HepG2 (cell line): ENCODE results near the gene CAMK1. TPM values are rescaled to one million over a fixed set of nuclear protein-coding genes. Genes with fewer than 3 reads are reported as not detected.

Source experiments
- DNMT3B ChIP-seq: conservative IDR thresholded peaks from 2 replicates; pipeline ENCODE4 v1.6.1; 2016; ENCODE audit warnings: missing biosample characterization, control low read depth
- GATAD1 ChIP-seq: IDR thresholded peaks from 2 replicates; pipeline ENCODE4 v1.6.1; 2016; ENCODE audit warnings: missing genetic modification reagents, missing compliant biosample characterization
- HMG20B ChIP-seq: conservative IDR thresholded peaks from 2 replicates; pipeline ENCODE4 v1.6.1; 2016; ENCODE audit warnings: missing genetic modification reagents, missing compliant biosample characterization
- KDM6A ChIP-seq: IDR thresholded peaks from 2 replicates; pipeline ENCODE4 v1.6.1; 2016; ENCODE audit warnings: low read depth
- MBNL3 ChIP-seq: fragments of 250-450 bp; sonication (Bioruptor Pico); conservative IDR thresholded peaks from 2 replicates; pipeline ENCODE4 v1.8.0; 2022; ENCODE audit warnings: mild to moderate bottlenecking, inconsistent platforms
- MIER2 ChIP-seq: IDR thresholded peaks from 2 replicates; pipeline ENCODE4 v1.6.1; 2016; ENCODE audit warnings: missing biosample characterization, missing genetic modification reagents
- POLR2AphosphoS2 ChIP-seq: IDR thresholded peaks from 2 replicates; pipeline ENCODE4 v1.6.1; 2011; ENCODE audit warnings: low read depth, low read length, improper control_type of control experiment
- RELA ChIP-seq: sonication (generic); formaldehyde crosslinking; IDR thresholded peaks from 2 replicates; pipeline ENCODE4 v1.4.0; 2020; ENCODE audit warnings: missing genetic modification reagents
- RFX5 ChIP-seq: IDR thresholded peaks from 2 replicates; pipeline ENCODE4 v1.6.1; 2011; ENCODE audit warnings: low read depth, low read length, improper control_type of control experiment
- SRSF4 ChIP-seq: fragments of 200-400 bp; formaldehyde crosslinking; IDR thresholded peaks from one replicate; pipeline ENCODE4 v1.6.1; 2018; ENCODE audit warnings: mild to moderate bottlenecking, low read depth, low read length, moderate library complexity; ENCODE audit not compliant: poor library complexity, severe bottlenecking
- TEAD3 ChIP-seq: optimal IDR thresholded peaks from 2 replicates; pipeline ENCODE3; 2016; ENCODE audit warnings: borderline replicate concordance
- TOE1 ChIP-seq: sonication (generic); formaldehyde crosslinking; IDR thresholded peaks from 2 replicates; pipeline ENCODE4 v1.4.0; 2020; ENCODE audit warnings: mild to moderate bottlenecking, missing genetic modification reagents
- WIZ ChIP-seq: sonication (generic); formaldehyde crosslinking; IDR thresholded peaks from 2 replicates; pipeline ENCODE4 v1.5.1; 2020; ENCODE audit warnings: mild to moderate bottlenecking, missing genetic modification reagents
- ZNF205 ChIP-seq: IDR thresholded peaks from 2 replicates; pipeline ENCODE4 v1.6.1; 2018; ENCODE audit warnings: missing biosample characterization, missing genetic modification reagents
- ZNF383 ChIP-seq: sonication (generic); formaldehyde crosslinking; IDR thresholded peaks from 2 replicates; pipeline ENCODE4 v1.4.0; 2020; ENCODE audit warnings: missing genetic modification reagents, mild to moderate bottlenecking, borderline replicate concordance
- ZNF510 ChIP-seq: sonication (generic); formaldehyde crosslinking; IDR thresholded peaks from 2 replicates; pipeline ENCODE4 v1.4.0; 2020; ENCODE audit warnings: low read depth, mild to moderate bottlenecking, missing genetic modification reagents
- ZNF562 ChIP-seq: sonication (generic); formaldehyde crosslinking; IDR thresholded peaks from 2 replicates; pipeline ENCODE4 v1.8.0; 2022; ENCODE audit warnings: missing genetic modification reagents, borderline replicate concordance
- ZNF652 ChIP-seq: IDR thresholded peaks from 2 replicates; pipeline ENCODE4 v1.6.1; 2016; ENCODE audit warnings: low read depth, borderline replicate concordance
- ZNF792 ChIP-seq: IDR thresholded peaks from 2 replicates; pipeline ENCODE4 v1.6.1; 2016
- polyA plus RNA-seq, 8 experiments: library from polyadenylated mRNA; depleted of rRNA in 3 of 8; stranded (reverse) in 7 of 8; unstranded in 1 of 8; fragments of >200 nt; fragmentation: Illumina TruSeq in 4 of 8; extraction: Trizol in 4 of 8; gene quantifications; 2 replicates each; pipeline versions ENCODE4 v1.2.1 to v1.2.3, GENCODE V29; 2011 to 2016; ENCODE audit warnings: low read depth in 4 of 8, missing spikeins in 1 of 8, mixed read lengths in 1 of 8; ENCODE audit not compliant: insufficient read depth in 1 of 8
- total RNA-seq, 5 experiments: library from RNA; depleted of rRNA; stranded (reverse); fragments of >200 nt; fragmentation: Illumina TruSeq; extraction: Trizol; gene quantifications; 2 replicates each; pipeline ENCODE4 v1.2.3, GENCODE V29; 2016; ENCODE audit warnings: low read depth in 1 of 5
- TF ChIP-seq, protein P1 (sequence below): sonication (generic); formaldehyde crosslinking; IDR thresholded peaks from 2 replicates; pipeline ENCODE4 v1.4.0; 2020; ENCODE audit warnings: mild to moderate bottlenecking, missing genetic modification reagents
- TF ChIP-seq, protein P2 (sequence below): sonication (generic); formaldehyde crosslinking; conservative IDR thresholded peaks from 2 replicates; pipeline ENCODE4 v1.8.0; 2022; ENCODE audit warnings: low read depth, missing genetic modification reagents

Gene CAMK1
- total and polyA plus RNA-seq, 2 of the 13 experiments (the other 11 are each of a cell fraction or from before 2014, with no cell fraction given): 26.4 to 53.3 TPM

DNA sequence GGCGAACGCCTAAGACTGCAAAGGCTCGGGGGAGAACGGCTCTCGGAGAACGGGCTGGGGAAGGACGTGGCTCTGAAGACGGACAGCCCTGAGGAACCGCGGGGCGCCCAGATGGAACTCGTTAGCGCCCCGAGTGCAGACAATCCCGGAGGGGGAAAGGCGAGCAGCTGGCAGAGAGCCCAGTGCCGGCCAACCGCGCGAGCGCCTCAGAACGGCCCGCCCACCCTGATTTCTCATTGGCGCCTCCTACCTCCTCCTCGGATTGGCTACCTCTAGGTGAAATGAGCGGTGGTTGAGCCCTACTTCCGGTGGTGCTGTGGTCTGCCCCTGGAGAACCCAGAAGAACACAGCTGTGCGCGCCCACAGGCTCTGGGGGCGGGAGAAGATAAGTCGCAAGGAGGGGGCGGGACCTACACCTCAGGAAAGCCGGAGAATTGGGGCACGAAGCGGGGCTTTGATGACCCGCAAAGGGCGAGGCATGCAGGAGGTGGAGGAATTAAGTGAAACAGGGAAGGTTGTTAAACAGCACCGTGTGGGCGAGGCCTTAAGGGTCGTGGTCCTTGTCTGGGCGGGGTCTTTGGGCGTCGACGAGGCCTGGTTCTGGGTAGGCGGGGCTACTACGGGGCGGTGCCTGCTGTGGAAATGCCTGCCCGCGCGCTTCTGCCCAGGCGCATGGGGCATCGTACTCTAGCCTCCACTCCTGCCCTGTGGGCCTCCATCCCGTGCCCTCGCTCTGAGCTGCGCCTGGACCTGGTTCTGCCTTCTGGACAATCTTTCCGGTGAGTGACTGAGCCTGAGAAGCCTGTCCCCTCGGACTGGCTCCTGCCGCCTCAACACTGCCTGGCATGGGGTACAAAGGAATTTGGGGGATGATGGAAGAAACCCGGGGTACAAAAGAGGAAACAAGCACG, 19.8 kb downstream of the CAMK1 start, which contains the start of gene OGG1 (continued):
- TF ChIP-seq, protein P1, sequence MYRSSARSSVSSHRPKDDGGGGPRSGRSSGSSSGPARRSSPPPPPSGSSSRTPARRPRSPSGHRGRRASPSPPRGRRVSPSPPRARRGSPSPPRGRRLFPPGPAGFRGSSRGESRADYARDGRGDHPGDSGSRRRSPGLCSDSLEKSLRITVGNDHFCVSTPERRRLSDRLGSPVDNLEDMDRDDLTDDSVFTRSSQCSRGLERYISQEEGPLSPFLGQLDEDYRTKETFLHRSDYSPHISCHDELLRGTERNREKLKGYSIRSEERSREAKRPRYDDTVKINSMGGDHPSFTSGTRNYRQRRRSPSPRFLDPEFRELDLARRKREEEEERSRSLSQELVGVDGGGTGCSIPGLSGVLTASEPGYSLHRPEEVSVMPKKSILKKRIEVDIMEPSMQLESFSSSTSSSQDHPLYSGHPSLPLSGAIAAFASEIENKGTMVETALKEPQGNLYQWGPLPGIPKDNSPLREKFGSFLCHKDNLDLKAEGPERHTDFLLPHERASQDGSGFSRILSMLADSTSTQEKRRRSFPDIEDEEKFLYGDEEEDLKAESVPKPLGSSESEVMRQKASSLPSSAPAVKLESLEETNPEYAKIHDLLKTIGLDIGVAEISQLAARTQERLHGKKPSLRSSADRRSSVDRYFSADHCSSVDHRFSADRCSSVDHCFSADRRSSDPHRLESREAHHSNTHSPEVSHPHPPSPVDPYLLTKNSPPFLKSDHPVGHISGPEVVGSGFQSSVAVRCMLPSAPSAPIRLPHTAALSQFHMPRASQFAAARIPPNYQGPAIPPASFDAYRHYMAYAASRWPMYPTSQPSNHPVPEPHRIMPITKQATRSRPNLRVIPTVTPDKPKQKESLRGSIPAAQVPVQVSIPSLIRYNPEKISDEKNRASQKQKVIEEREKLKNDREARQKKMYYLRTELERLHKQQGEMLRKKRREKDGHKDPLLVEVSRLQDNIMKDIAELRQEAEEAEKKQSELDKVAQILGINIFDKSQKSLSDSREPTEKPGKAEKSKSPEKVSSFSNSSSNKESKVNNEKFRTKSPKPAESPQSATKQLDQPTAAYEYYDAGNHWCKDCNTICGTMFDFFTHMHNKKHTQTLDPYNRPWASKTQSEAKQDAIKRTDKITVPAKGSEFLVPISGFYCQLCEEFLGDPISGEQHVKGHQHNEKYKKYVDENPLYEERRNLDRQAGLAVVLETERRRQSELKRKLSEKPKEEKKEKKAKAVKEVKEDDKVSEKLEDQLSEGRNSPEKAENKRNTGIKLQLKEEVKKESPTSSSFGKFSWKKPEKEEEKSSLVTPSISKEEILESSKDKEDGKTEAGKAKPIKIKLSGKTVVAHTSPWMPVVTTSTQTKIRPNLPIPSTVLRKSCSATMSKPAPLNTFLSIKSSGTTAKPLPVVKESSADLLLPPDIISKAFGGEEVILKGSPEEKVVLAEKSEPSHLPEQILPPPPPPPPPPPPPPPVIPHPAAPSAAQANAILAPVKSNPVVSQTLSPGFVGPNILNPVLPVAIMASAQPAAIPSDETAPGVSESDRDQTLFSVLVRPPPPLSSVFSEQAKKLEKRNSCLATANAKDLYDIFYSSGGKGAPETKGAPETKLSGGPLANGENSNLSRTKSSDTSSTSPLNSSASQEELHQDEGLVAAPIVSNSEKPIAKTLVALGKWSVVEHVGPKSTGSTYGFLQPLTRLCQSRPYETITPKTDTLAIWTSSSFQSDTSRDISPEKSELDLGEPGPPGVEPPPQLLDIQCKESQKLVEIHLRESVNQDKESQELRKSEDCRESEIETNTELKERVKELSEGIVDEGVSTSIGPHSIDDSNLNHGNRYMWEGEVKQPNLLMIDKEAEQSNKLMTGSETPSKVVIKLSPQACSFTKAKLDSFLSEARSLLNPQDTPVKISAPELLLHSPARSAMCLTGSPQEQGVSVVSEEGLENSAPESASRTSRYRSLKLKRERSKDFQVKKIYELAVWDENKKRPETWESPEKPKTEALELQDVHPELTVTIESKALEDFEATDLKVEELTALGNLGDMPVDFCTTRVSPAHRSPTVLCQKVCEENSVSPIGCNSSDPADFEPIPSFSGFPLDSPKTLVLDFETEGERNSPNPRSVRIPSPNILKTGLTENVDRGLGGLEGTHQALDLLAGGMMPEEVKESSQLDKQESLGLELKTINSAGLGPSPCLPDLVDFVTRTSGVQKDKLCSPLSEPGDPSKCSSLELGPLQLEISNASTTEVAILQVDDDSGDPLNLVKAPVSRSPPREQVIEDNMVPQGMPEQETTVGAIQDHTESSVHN (CRISPR knock-in tag): no peak
- no peak for TF ChIP-seq TOE1 (CRISPR knock-in tag)
- TF ChIP-seq ZNF510 (CRISPR knock-in tag): no peak
- no peak; the same call in 1 of the 2 replicates for TF ChIP-seq RFX5
- TF ChIP-seq, protein P2, sequence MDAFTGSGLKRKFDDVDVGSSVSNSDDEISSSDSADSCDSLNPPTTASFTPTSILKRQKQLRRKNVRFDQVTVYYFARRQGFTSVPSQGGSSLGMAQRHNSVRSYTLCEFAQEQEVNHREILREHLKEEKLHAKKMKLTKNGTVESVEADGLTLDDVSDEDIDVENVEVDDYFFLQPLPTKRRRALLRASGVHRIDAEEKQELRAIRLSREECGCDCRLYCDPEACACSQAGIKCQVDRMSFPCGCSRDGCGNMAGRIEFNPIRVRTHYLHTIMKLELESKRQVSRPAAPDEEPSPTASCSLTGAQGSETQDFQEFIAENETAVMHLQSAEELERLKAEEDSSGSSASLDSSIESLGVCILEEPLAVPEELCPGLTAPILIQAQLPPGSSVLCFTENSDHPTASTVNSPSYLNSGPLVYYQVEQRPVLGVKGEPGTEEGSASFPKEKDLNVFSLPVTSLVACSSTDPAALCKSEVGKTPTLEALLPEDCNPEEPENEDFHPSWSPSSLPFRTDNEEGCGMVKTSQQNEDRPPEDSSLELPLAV (CRISPR knock-in tag): no peak
- no peak for TF ChIP-seq POLR2AphosphoS2
- TF ChIP-seq ZNF205 (CRISPR knock-in tag): no peak
- TF ChIP-seq ZNF792 (CRISPR knock-in tag): peak; percentile 65; the same call in 1 of the 2 replicates
- TF ChIP-seq WIZ: no peak
- TF ChIP-seq RELA: no peak
- TF ChIP-seq ZNF383 (CRISPR knock-in tag): no peak
- TF ChIP-seq DNMT3B: 0 out of 2 replicates have a peak, but pooled peaks have one; percentile 20
- no peak for TF ChIP-seq SRSF4
- TF ChIP-seq ZNF562 (CRISPR knock-in tag): no peak
- no peak for TF ChIP-seq MBNL3
- peak; percentile 84 for TF ChIP-seq GATAD1 (CRISPR knock-in tag)
- no peak for TF ChIP-seq HMG20B (CRISPR knock-in tag)
- TF ChIP-seq KDM6A (CRISPR knock-in tag): no peak
- peak; percentile 34 for TF ChIP-seq TEAD3
- no peak for TF ChIP-seq MIER2
- no peak for TF ChIP-seq ZNF652
